Activated naive CD4-positive, alpha-beta T cell treated with anti-CD3 and anti-CD28 coated beads, Interleukin-2, amount 50 U/mL, for 16 hours (primary cell): ENCODE measurements around the gene IGLL5.
A peak's percentile ranks its signal among the peaks of the same experiment; 100 is the strongest.

Source experiments
- DNase-seq: peaks from one replicate; pipeline ENCODE4 v3.0.0-alpha.2; 2020

IGLL5 gene

GRCh38 chr22:22887621-22888503 lies at the start of gene IGLL5:
Gene IGLL5 (plus strand): TSS chr22:22887816. CDS start chr22:22888054, 238 bp downstream.
- DNase-seq = no peak

- no peak for DNase-seq
These were observed 49.3 kb upstream of the IGLL5 start for GRCh38 chr22:22838148-22838786.

GRCh38 chr22:22839570-22840314 lies 47.9 kb upstream of the IGLL5 start:
- no peak for DNase-seq

- DNase-seq = no peak
These were observed 46.8 kb upstream of the IGLL5 start for GRCh38 chr22:22840780-22841179.

- no peak for DNase-seq
These were observed 46.0 kb upstream of the IGLL5 start for GRCh38 chr22:22841598-22841997.

- DNase-seq = no peak
These were observed 45.5 kb upstream of the IGLL5 start for GRCh38 chr22:22842085-22842484.

- DNase-seq = no peak
These were observed 43.8 kb upstream of the IGLL5 start for GRCh38 chr22:22843848-22844247.

- no peak for DNase-seq
These were observed 40.4 kb upstream of the IGLL5 start for GRCh38 chr22:22847241-22847640.

- peak; percentile 71 for DNase-seq
These were observed 39.2 kb upstream of the IGLL5 start for GRCh38 chr22:22848364-22848866.

- DNase-seq = no peak
These were observed 37.7 kb upstream of the IGLL5 start for GRCh38 chr22:22849640-22850610.

- DNase-seq = no peak
These were observed 35.6 kb upstream of the IGLL5 start for GRCh38 chr22:22851969-22852368.

GRCh38 chr22:22853713-22854112 lies 33.9 kb upstream of the IGLL5 start:
- DNase-seq = no peak

GRCh38 chr22:22854466-22854865 lies 33.1 kb upstream of the IGLL5 start:
- DNase-seq = no peak

- no peak for DNase-seq
These were observed 32.5 kb upstream of the IGLL5 start for GRCh38 chr22:22855085-22855484.

- DNase-seq = no peak
These were observed 31.9 kb upstream of the IGLL5 start for GRCh38 chr22:22855617-22856308.

GRCh38 chr22:22856364-22856763 lies 31.3 kb upstream of the IGLL5 start:
- DNase-seq = no peak

- DNase-seq = no peak
These were observed 30.6 kb upstream of the IGLL5 start for GRCh38 chr22:22856885-22857606.

- no peak for DNase-seq
These were observed 29.7 kb upstream of the IGLL5 start for GRCh38 chr22:22857607-22858558.

- DNase-seq = no peak
These were observed 29.1 kb upstream of the IGLL5 start for GRCh38 chr22:22858559-22858937.

- DNase-seq = no peak
These were observed 24.6 kb upstream of the IGLL5 start for GRCh38 chr22:22863001-22863400.
